Spleen (tissue), 7 donors: Measurements from ENCODE around the gene SGPL1.

ENCODE experiments used
- CTCF ChIP-seq, 11 experiments: fragments of 200-600 bp in 7 of 11; fragments of 450-650 bp in 4 of 11; sonication (generic) in 4 of 11; IDR thresholded peaks in 8 of 11; conservative IDR thresholded peaks in 3 of 11; 1 replicate in 7 of 11; 2 replicates in 4 of 11; pipeline versions ENCODE4 v1.4.0 to v1.8.0; 2016 to 2021; ENCODE audit warnings: antibody characterized with exemption in 11 of 11, inconsistent platforms in 4 of 11, mild to moderate bottlenecking in 1 of 11
- POLR2A ChIP-seq, 3 donors: fragments of 450-650 bp; IDR thresholded peaks; one replicate each; pipeline ENCODE4 v1.5.1; 2017; ENCODE audit warnings: antibody characterized with exemption in 3 of 3, mild to moderate bottlenecking in 1 of 3
- donor health status: DM: no; HTN: no; CAD: no; lungs with moderate emphysema.
- donor health status: DM: no; HTN: no; CAD: no.
- donor health status: DM: no; HTN: no; CAD: no.

GRCh38 chr10:70858759-70859158, 43.0 kb downstream of the SGPL1 start:
- no peak for TF ChIP-seq POLR2A (IDR thresholded peaks at IDR 0.05)
- no peak for TF ChIP-seq CTCF (IDR thresholded peaks at IDR 0.05 in 8 of 11, conservative IDR thresholded peaks at IDR 0.05 in 3 of 11)
